Measurements from ENCODE around the gene DMRTA2. TPM values are rescaled to one million over a fixed set of nuclear protein-coding genes. Genes with fewer than 3 reads are reported as not detected.

Gene DMRTA2
- not detected in 2 replicates for total RNA-seq

GRCh38 chr1:50422946-50423669 lies at the start of gene DMRTA2:
DMRTA2 (minus strand) TSS chr1:50423443; CDS start chr1:50421536, 1,907 bp downstream.

